Chondrocyte (in vitro differentiated cells): Measurements from ENCODE around the gene PPFIA3. TPM values are rescaled to one million over a fixed set of nuclear protein-coding genes. Genes with fewer than 3 reads are reported as not detected.

Experiments used
- DNase-seq: peaks from one replicate; pipeline ENCODE4 v3.0.0; 2021; ENCODE audit warnings: mixed read lengths, low spot score
- H3K27ac Mint-ChIP-seq: one replicate; pipeline ENCODE4 v1.8.0; 2021; ENCODE audit warnings: mild to moderate bottlenecking, moderate library complexity, mixed read lengths; ENCODE audit not compliant: unreplicated experiment
- H3K27me3 Mint-ChIP-seq: 2 replicates; pipeline ENCODE4 v1.8.0; 2021; ENCODE audit warnings: low read depth, mixed read lengths
- H3K36me3 Mint-ChIP-seq: 2 replicates; pipeline ENCODE4 v1.8.0; 2021; ENCODE audit warnings: low read depth, mixed read lengths
- H3K4me1 Mint-ChIP-seq: 2 replicates; pipeline ENCODE4 v1.8.0; 2021; ENCODE audit warnings: low read depth, mild to moderate bottlenecking, mixed read lengths
- H3K4me3 Mint-ChIP-seq: one replicate; pipeline ENCODE4 v1.8.0; 2021; ENCODE audit warnings: mild to moderate bottlenecking, moderate library complexity, mixed read lengths; ENCODE audit not compliant: unreplicated experiment
- H3K9me3 Mint-ChIP-seq: 2 replicates; pipeline ENCODE4 v1.8.0; 2021; ENCODE audit warnings: low read depth, mixed read lengths
- CTCF ChIP-seq: fragments of 200-600 bp; sonication (generic); IDR thresholded peaks from 2 replicates; pipeline ENCODE4 v1.5.0; 2021; ENCODE audit warnings: antibody characterized with exemption, mild to moderate bottlenecking, moderate library complexity
- total RNA-seq: library from RNA; stranded (reverse); gene quantifications from 3 replicates; pipeline ENCODE4 v1.2.1, GENCODE V29; 2021

The PPFIA3 gene
- total RNA-seq, 1 donor from 2014 or later: 13.9 TPM

GRCh38 chr19:49151267-49152118, 32.1 kb downstream of the PPFIA3 start:
- H3K9me3 Mint-ChIP-seq: peaks cover 3% of the 10 kb centered on the region
- peak overlapping the region; percentile 91 for H3K4me3 Mint-ChIP-seq
- no peak overlapping the region for H3K27ac Mint-ChIP-seq
- peaks cover 18% of the 10 kb centered on the region for H3K4me1 Mint-ChIP-seq
- H3K36me3 Mint-ChIP-seq: peaks cover 1% of the 10 kb centered on the region
- no peak for DNase-seq
- TF ChIP-seq CTCF: no peak
- H3K27me3 Mint-ChIP-seq: peaks cover 3% of the 10 kb centered on the region

- Mint-ChIP-seq H3K27ac (no peak overlapping the region), H3K36me3 (peaks cover 1% of the 10 kb centered on the region), H3K4me1 (peaks cover 18% of the 10 kb centered on the region), H3K4me3 (no peak overlapping the region), H3K27me3 (peaks cover 3% of the 10 kb centered on the region), H3K9me3 (peaks cover 3% of the 10 kb centered on the region)
- no peak for DNase-seq
- TF ChIP-seq CTCF: no peak
Measured at GRCh38 chr19:49152119-49152550, 32.8 kb downstream of the PPFIA3 start.

DNA sequence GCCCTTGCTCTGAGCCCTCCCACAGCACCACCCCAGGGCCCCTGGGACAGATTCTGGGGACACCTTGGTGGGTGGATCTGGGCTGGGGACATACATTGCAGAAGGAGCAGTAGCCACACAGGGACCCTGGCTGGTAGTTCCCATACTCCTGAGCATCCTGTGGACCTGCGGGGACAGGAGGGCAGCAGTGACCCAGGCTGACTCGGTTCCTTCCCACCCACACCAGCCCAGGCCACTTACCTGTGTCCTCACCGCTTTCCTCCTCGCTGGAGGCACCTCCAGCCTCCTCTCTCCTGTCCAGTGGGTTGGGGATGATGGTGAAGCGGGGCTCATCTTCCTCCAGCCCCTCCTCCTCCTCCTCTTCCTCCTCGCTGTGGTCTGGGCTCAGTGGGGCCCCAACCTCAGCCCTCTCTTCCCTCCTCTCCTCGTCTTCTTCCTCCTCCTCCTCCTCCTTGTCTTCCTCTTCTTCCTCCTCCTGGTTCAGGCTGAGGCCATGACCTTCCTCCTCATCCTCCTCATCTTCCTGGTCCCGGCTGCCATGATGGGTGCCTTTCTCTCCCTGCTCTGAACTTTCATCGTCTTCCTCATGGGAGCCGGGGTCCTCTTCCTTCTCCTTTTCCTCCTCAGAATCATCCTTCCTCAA, 33.9 kb downstream of the PPFIA3 start:
- no peak overlapping the region for H3K4me3 Mint-ChIP-seq
- no peak for DNase-seq
- TF ChIP-seq CTCF: no peak
- peaks cover 23% of the 10 kb centered on the region for H3K4me1 Mint-ChIP-seq
- H3K27me3 Mint-ChIP-seq: peaks cover 3% of the 10 kb centered on the region
- H3K9me3 Mint-ChIP-seq: peaks cover 3% of the 10 kb centered on the region
- H3K36me3 Mint-ChIP-seq: peaks cover 1% of the 10 kb centered on the region
- H3K27ac Mint-ChIP-seq: no peak overlapping the region

- peaks cover 20% of the 10 kb centered on the region for H3K4me1 Mint-ChIP-seq
- TF ChIP-seq CTCF: no peak
Measured at GRCh38 chr19:49154279-49154678, 34.9 kb downstream of the PPFIA3 start.

GRCh38 chr19:49155005-49155819, 35.9 kb downstream of the PPFIA3 start, which contains the start of gene HRC:
HRC (minus strand) TSS chr19:49155396; CDS start chr19:49155237, 159 bp downstream.
- no peak within 1 kb of the TSS for H3K4me3 Mint-ChIP-seq
- peaks cover 5% of the 10 kb centered on the region for H3K36me3 Mint-ChIP-seq
- H3K9me3 Mint-ChIP-seq: peaks cover 3% of the 10 kb centered on the region
- peaks cover 24% of the 10 kb centered on the region for H3K4me1 Mint-ChIP-seq
- no peak within 1 kb of the TSS for H3K27ac Mint-ChIP-seq
- no peak for TF ChIP-seq CTCF
- peaks cover 3% of the 10 kb centered on the region for H3K27me3 Mint-ChIP-seq
- DNase-seq: no peak

More at GRCh38 chr19:49154279-49154678, 34.9 kb downstream of the PPFIA3 start:
- Mint-ChIP-seq H3K4me3 (no peak overlapping the region), H3K27ac (no peak overlapping the region), H3K27me3 (peaks cover 3% of the 10 kb centered on the region), H3K36me3 (peaks cover 1% of the 10 kb centered on the region), H3K9me3 (peaks cover 3% of the 10 kb centered on the region)
- DNase-seq: no peak
